ENCODE data around the gene DYSF. TPM values are rescaled to one million over a fixed set of nuclear protein-coding genes. Genes with fewer than 3 reads are reported as not detected.

DYSF gene
- total RNA-seq, 1 donor from 2014 or later: 15.2 TPM

- peak; percentile 35 for DNase-seq (ENCODE audit: low spot score)
These were observed 219.8 kb downstream of the DYSF start for GRCh38 chr2:71672826-71673795.

GRCh38 chr2:71674158-71674851, 220.9 kb downstream of the DYSF start:
- DNase-seq (ENCODE audit: low spot score): no peak

GRCh38 chr2:71675296-71675695, 221.9 kb downstream of the DYSF start:
- peak; percentile 56 for DNase-seq (ENCODE audit: low spot score)

GRCh38 chr2:71678874-71679273, 225.5 kb downstream of the DYSF start:
- DNase-seq (ENCODE audit: low spot score): no peak

GRCh38 chr2:71679491-71679890, 226.1 kb downstream of the DYSF start:
- no peak for DNase-seq (ENCODE audit: low spot score)

- no peak for DNase-seq (ENCODE audit: low spot score)
These were observed 227.6 kb downstream of the DYSF start for GRCh38 chr2:71680925-71681324.

- DNase-seq (ENCODE audit: low spot score): no peak
These were observed 228.3 kb downstream of the DYSF start for GRCh38 chr2:71681626-71682025.

- no peak for DNase-seq (ENCODE audit: low spot score)
These were observed 229.0 kb downstream of the DYSF start for GRCh38 chr2:71682341-71682740.

GRCh38 chr2:71683070-71683469, 229.7 kb downstream of the DYSF start:
- DNase-seq (ENCODE audit: low spot score): no peak

GRCh38 chr2:71683666-71684065, 230.3 kb downstream of the DYSF start:
- DNase-seq (ENCODE audit: low spot score): no peak

- no peak for DNase-seq (ENCODE audit: low spot score)
These were observed 231.1 kb downstream of the DYSF start for GRCh38 chr2:71684226-71685072.

- DNase-seq (ENCODE audit: low spot score): no peak
These were observed 231.9 kb downstream of the DYSF start for GRCh38 chr2:71685073-71685848.

GRCh38 chr2:71685941-71686611, 232.7 kb downstream of the DYSF start:
- DNase-seq (ENCODE audit: low spot score): no peak

GRCh38 chr2:71686781-71687180, 233.4 kb downstream of the DYSF start:
- no peak for DNase-seq (ENCODE audit: low spot score)

GRCh38 chr2:71687412-71687811, 234.1 kb downstream of the DYSF start:
- DNase-seq (ENCODE audit: low spot score): no peak

- DNase-seq (ENCODE audit: low spot score): no peak
These were observed 235.2 kb downstream of the DYSF start for GRCh38 chr2:71688530-71688929.

GRCh38 chr2:71689393-71689792, 236.0 kb downstream of the DYSF start:
- no peak for DNase-seq (ENCODE audit: low spot score)

- DNase-seq (ENCODE audit: low spot score): no peak
These were observed 236.8 kb downstream of the DYSF start for GRCh38 chr2:71689968-71690834.

- DNase-seq (ENCODE audit: low spot score): no peak
These were observed 237.6 kb downstream of the DYSF start for GRCh38 chr2:71690876-71691475.
